ENCODE results near the gene OR5C1. TPM values are rescaled to one million over a fixed set of nuclear protein-coding genes. Genes with fewer than 3 reads are reported as not detected.
"Not testable (repeated sequence)": the region's sequence is repeated elsewhere in the genome, so short reads cannot be mapped to it uniquely, and the experiment has no call there.

Gene OR5C1
- total RNA-seq, 2 donors from 2014 or later, result not detected

DNA sequence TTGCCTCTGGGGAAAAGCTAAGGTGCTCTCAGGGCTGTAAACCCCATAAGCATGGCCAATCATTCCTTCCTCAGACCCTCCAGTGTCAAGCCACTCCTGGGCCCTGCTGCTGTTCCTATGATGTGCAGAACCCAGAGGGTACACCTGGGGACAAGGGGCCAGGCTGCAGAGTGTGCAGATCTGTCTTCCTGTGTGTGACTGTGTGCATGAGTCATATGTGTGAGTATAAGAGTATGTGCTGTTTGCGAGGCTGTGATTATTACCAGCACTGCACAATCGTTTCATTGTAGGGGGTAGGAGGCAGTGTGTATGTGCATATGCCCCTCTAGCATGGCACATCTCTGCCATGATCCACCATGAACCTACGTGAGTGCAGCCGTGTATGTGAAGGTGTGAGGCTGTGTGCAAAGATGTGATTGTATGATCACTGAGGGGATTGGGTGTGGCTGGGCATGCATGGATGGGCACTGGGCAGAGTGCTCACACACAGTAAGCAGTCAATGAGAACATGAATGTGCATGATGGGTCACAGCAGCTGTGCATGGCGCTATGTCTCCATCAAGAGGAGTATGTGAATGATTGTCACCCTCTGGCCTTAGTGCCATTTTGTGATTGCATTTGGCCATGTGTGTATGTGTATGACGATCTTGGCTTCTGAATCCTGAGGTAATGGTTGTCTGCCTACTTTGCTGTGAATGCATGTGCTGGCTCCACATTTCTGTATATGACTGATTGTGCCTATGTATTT, 8.8 kb downstream of the OR5C1 start:
- DNase-seq (no peak), ATAC-seq (replicated peaks in 1 of 2) (peak; percentile 31 to 58)
- no peak overlapping the region for H3K4me3 Mint-ChIP-seq
- no peaks in the 10 kb centered on the region for H3K27me3 Mint-ChIP-seq (ENCODE audit: low read depth)
- peaks cover 0 to 1% of the 10 kb centered on the region in 2 donors for H3K9me3 Mint-ChIP-seq
- no peaks in the 10 kb centered on the region for H3K36me3 Mint-ChIP-seq (ENCODE audit: insufficient read depth in 2 of 2)
- H3K4me1 Mint-ChIP-seq (ENCODE audit: low read depth), result no peaks in the 10 kb centered on the region
- no peak overlapping the region for H3K27ac Mint-ChIP-seq

DNA sequence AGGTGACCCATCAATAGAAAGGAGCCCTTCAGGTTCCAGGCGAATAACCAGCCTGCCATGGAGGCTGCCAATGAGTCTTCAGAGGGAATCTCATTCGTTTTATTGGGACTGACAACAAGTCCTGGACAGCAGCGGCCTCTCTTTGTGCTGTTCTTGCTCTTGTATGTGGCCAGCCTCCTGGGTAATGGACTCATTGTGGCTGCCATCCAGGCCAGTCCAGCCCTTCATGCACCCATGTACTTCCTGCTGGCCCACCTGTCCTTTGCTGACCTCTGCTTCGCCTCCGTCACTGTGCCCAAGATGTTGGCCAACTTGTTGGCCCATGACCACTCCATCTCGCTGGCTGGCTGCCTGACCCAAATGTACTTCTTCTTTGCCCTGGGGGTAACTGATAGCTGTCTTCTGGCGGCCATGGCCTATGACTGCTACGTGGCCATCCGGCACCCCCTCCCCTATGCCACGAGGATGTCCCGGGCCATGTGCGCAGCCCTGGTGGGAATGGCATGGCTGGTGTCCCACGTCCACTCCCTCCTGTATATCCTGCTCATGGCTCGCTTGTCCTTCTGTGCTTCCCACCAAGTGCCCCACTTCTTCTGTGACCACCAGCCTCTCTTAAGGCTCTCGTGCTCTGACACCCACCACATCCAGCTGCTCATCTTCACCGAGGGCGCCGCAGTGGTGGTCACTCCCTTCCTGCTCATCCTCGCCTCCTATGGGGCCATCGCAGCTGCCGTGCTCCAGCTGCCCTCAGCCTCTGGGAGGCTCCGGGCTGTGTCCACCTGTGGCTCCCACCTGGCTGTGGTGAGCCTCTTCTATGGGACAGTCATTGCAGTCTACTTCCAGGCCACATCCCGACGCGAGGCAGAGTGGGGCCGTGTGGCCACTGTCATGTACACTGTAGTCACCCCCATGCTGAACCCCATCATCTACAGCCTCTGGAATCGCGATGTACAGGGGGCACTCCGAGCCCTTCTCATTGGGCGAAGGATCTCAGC, 11.6 kb downstream of the OR5C1 start, which contains the start of gene OR1K1:
TSS of gene OR1K1 (plus strand) at position 58 of the 995 bp plus-strand sequence. CDS start at position 58, 0 bp downstream.
- Mint-ChIP-seq H3K27ac (no peak within 1 kb of the TSS), H3K4me1 (ENCODE audit: low read depth) (no peaks in the 10 kb centered on the region), H3K36me3 (ENCODE audit: insufficient read depth in 2 of 2) (peaks cover 0 to under 1% of the 10 kb centered on the region in 2 donors), H3K27me3 (ENCODE audit: low read depth) (no peaks in the 10 kb centered on the region), H3K9me3 (peaks cover 0 to under 1% of the 10 kb centered on the region in 2 donors), H3K4me3 (no peak within 1 kb of the TSS)
- no peak for DNase-seq
- ATAC-seq (replicated peaks in 1 of 2), result no peak

DNA sequence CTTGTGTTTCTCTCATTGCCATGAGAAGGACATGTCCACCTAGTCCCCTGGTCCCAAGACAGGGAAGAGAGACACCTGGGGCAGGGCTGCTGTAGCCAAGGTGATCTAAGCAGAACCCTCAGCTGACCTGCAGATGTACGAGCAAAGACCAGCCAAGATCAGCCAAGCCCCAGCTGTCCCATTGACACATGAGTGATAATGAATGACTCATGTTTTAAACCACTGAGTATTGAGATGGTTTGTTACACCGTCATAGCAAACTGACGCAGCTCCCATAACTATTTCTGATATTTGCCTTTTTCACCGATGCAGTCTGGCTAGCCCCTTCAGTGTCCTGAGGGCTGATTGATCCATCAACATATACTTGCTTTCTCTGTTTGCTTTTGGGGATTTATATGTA, 17.9 kb downstream of the OR5C1 start:
- peaks cover 8 to 13% of the 10 kb centered on the region in 2 donors for H3K36me3 Mint-ChIP-seq (ENCODE audit: insufficient read depth in 2 of 2)
- ATAC-seq (replicated peaks in 1 of 2) (peak; percentile 22 to 56), DNase-seq (peak; percentile 33 to 46)
- peaks cover 25% of the 10 kb centered on the region for H3K4me1 Mint-ChIP-seq (ENCODE audit: low read depth)
- peaks cover 3 to 11% of the 10 kb centered on the region in 2 donors for H3K9me3 Mint-ChIP-seq
- peak overlapping the region; percentile 31 to 44 for H3K4me3 Mint-ChIP-seq
- H3K27me3 Mint-ChIP-seq (ENCODE audit: low read depth), result no peaks in the 10 kb centered on the region
- H3K27ac Mint-ChIP-seq, result peak overlapping the region; percentile 88

DNA sequence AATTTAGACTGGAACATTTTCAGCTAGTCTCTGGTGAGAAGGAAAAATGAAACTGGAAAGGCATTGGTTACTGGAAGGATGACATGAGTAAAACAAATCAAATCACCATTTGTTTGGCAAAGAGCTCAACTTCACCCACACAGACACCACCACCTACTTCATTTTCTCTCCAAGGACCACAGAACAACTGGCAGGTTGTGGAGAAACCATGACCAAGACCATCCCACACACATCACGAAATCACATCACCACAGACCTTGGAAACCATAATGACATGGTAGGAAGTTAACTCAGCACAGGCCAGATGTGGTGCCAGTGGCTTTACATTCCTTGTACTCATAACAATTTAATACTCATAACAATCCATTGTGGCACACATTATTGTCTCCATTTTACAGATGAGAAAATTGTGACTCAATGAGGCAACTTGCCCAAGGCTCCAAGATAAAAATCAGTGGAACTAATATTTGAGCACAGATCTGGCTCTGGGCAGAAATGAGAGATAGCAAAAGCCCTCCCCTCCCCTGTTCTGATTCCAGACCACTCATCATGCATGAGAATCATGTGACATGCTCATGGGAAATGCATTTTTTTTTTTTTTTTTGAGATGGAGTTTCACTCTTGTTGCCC, 18.7 kb downstream of the OR5C1 start:
- Mint-ChIP-seq H3K4me3 (peak overlapping the region; percentile 31 to 44), H3K27ac (peak overlapping the region; percentile 88), H3K4me1 (ENCODE audit: low read depth) (peaks cover 25% of the 10 kb centered on the region), H3K9me3 (peaks cover 3 to 11% of the 10 kb centered on the region in 2 donors), H3K36me3 (ENCODE audit: insufficient read depth in 2 of 2) (peaks cover 8 to 13% of the 10 kb centered on the region in 2 donors), H3K27me3 (ENCODE audit: low read depth) (no peaks in the 10 kb centered on the region)
- ATAC-seq (replicated peaks in 1 of 2) (peak; percentile 85 to 87), DNase-seq (peak; percentile 80 to 81)

GRCh38 chr9:122808141-122808540, 19.4 kb downstream of the OR5C1 start:
- peak; percentile 31 to 51 for ATAC-seq (replicated peaks in 1 of 2)
- Mint-ChIP-seq H3K4me3 (peak overlapping the region; percentile 5 to 43), H3K36me3 (ENCODE audit: insufficient read depth in 2 of 2) (peaks cover 8 to 13% of the 10 kb centered on the region in 2 donors), H3K27me3 (ENCODE audit: low read depth) (no peaks in the 10 kb centered on the region), H3K27ac (no peak overlapping the region), H3K9me3 (peaks cover 3 to 11% of the 10 kb centered on the region in 2 donors), H3K4me1 (ENCODE audit: low read depth) (peaks cover 25% of the 10 kb centered on the region)
- peak in 1 of 2 donors; percentile 13 for DNase-seq

DNA sequence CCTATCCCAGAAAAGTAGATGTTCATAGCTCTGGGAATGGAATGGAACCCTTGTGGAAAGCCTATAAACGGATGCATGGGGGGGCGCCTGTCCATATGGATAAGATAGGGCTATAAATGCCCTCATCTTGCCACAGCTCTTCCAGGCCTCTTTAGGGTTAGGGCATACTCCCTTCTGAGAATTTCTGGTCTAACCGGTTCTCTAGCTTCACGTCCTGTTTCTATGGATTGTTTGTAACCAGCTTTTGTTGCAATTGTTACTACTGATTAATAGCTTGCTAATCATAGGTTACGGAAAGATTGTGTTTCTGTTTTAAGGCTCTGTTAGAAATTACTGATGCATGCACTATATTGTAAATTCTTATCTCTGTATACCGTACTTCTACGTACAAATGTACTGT, 20.5 kb downstream of the OR5C1 start:
- Mint-ChIP-seq H3K4me1 (ENCODE audit: low read depth) (peaks cover 25% of the 10 kb centered on the region), H3K9me3 (peaks cover 3 to 11% of the 10 kb centered on the region in 2 donors), H3K36me3 (ENCODE audit: insufficient read depth in 2 of 2) (peaks cover 8 to 13% of the 10 kb centered on the region in 2 donors)
- H3K4me3 Mint-ChIP-seq; DNase-seq; H3K27ac Mint-ChIP-seq; ATAC-seq (replicated peaks in 1 of 2); H3K27me3 Mint-ChIP-seq (ENCODE audit: low read depth): not testable (repeated sequence)

GRCh38 chr9:122810306-122810946, 21.7 kb downstream of the OR5C1 start:
- peaks cover 10 to 15% of the 10 kb centered on the region in 2 donors for H3K36me3 Mint-ChIP-seq (ENCODE audit: insufficient read depth in 2 of 2)
- peaks cover 27% of the 10 kb centered on the region for H3K4me1 Mint-ChIP-seq (ENCODE audit: low read depth)
- ATAC-seq (replicated peaks in 1 of 2) (peak; percentile 22 to 32), DNase-seq (peak; percentile 61 to 80)
- H3K27ac Mint-ChIP-seq, result no peak overlapping the region
- no peaks in the 10 kb centered on the region for H3K27me3 Mint-ChIP-seq (ENCODE audit: low read depth)
- H3K4me3 Mint-ChIP-seq, result no peak overlapping the region
- H3K9me3 Mint-ChIP-seq, result peaks cover 3 to 10% of the 10 kb centered on the region in 2 donors

DNA sequence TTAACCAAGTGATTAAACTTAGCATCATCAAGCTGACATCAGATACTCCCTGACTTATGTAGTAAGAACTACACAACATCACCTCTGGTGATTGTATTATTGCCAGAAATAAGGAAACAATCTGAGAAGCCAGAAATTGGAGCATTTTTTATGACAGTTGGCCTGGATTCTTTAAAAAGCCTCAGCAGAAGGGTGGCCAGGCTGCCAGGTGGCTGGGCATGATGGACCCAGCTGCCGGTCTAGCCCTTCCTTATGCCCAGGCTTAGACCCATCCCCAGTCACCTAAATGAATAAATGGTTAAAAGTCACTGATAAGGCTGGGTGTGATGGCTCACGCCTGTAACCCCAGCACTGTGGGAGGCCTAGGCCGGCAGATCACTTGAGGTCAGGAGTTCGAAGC, 24.0 kb downstream of the OR5C1 start:
- no peaks in the 10 kb centered on the region for H3K9me3 Mint-ChIP-seq
- peaks cover 28% of the 10 kb centered on the region for H3K4me1 Mint-ChIP-seq (ENCODE audit: low read depth)
- no peak for DNase-seq
- no peak overlapping the region for H3K27ac Mint-ChIP-seq
- peaks cover 5 to 7% of the 10 kb centered on the region in 2 donors for H3K36me3 Mint-ChIP-seq (ENCODE audit: insufficient read depth in 2 of 2)
- H3K27me3 Mint-ChIP-seq (ENCODE audit: low read depth), result no peaks in the 10 kb centered on the region
- no peak overlapping the region for H3K4me3 Mint-ChIP-seq
- no peak for ATAC-seq (replicated peaks in 1 of 2)

DNA sequence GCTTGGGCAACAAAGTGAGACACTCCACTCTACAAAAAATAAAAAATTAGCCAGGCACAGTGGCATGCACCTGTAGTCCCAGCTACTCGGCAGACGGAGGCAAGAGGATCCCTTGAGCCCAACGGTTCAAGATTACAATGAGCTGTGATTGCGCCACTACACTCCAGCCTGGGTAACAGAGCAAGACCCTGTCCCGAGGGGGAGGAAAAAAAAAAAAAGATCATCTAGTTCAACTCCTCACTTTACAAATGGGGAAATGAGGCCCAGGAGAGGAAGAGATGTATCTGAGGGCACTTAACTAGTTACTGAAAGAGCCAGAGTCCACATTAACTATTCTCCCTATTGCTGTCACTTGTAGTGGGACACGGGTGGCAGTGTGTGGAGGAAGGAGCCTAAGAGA, 25.8 kb downstream of the OR5C1 start:
- Mint-ChIP-seq H3K4me3 (peak overlapping the region in 1 of 2 donors; percentile 10), H3K27ac (no peak overlapping the region), H3K4me1 (ENCODE audit: low read depth) (peaks cover 19% of the 10 kb centered on the region), H3K9me3 (no peaks in the 10 kb centered on the region), H3K36me3 (ENCODE audit: insufficient read depth in 2 of 2) (peaks cover 5 to 7% of the 10 kb centered on the region in 2 donors), H3K27me3 (ENCODE audit: low read depth) (no peaks in the 10 kb centered on the region)
- DNase-seq, result no peak
- ATAC-seq (replicated peaks in 1 of 2), result no peak

DNA sequence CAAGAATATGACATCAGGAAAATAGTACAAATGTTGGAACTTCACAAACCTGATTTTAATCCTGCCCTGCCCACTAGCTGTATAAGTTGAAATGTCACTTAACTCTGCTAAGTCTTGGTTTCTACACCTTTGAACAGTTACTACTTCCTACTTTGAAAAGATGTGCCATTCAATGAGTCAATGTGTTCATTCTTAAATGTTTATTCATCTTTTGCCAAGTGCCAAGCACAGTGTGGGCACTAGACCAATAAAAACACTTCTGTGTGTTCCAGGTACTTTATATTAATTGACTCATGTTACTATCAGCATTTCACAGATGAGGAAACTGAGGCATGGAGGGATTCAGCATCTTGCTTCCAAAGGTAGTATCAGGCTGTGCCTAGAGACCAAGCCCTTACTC, 26.8 kb downstream of the OR5C1 start:
- peaks cover 24% of the 10 kb centered on the region for H3K4me1 Mint-ChIP-seq (ENCODE audit: low read depth)
- ATAC-seq (replicated peaks in 1 of 2), result peak; percentile 30 to 33
- no peak overlapping the region for H3K4me3 Mint-ChIP-seq
- no peaks in the 10 kb centered on the region for H3K9me3 Mint-ChIP-seq
- no peaks in the 10 kb centered on the region for H3K27me3 Mint-ChIP-seq (ENCODE audit: low read depth)
- H3K27ac Mint-ChIP-seq, result peak overlapping the region; percentile 76
- DNase-seq, result no peak
- H3K36me3 Mint-ChIP-seq (ENCODE audit: insufficient read depth in 2 of 2), result peaks cover 7 to 10% of the 10 kb centered on the region in 2 donors

GRCh38 chr9:122816163-122816867, 27.6 kb downstream of the OR5C1 start:
- H3K9me3 Mint-ChIP-seq, result no peaks in the 10 kb centered on the region
- ATAC-seq (replicated peaks in 1 of 2), result peak; percentile 76 to 84
- H3K4me3 Mint-ChIP-seq, result peak overlapping the region; percentile 73 to 88
- H3K4me1 Mint-ChIP-seq (ENCODE audit: low read depth), result peaks cover 26% of the 10 kb centered on the region
- peaks cover 7 to 10% of the 10 kb centered on the region in 2 donors for H3K36me3 Mint-ChIP-seq (ENCODE audit: insufficient read depth in 2 of 2)
- DNase-seq, result peak; percentile 38 to 44
- H3K27me3 Mint-ChIP-seq (ENCODE audit: low read depth), result no peaks in the 10 kb centered on the region
- peak overlapping the region; percentile 85 for H3K27ac Mint-ChIP-seq

GRCh38 chr9:122819326-122819725, 30.6 kb downstream of the OR5C1 start:
- peaks cover 29% of the 10 kb centered on the region for H3K4me1 Mint-ChIP-seq (ENCODE audit: low read depth)
- DNase-seq, result no peak
- ATAC-seq (replicated peaks in 1 of 2), result no peak
- peaks cover 8 to 10% of the 10 kb centered on the region in 2 donors for H3K36me3 Mint-ChIP-seq (ENCODE audit: insufficient read depth in 2 of 2)
- no peaks in the 10 kb centered on the region for H3K9me3 Mint-ChIP-seq
- H3K27me3 Mint-ChIP-seq (ENCODE audit: low read depth), result no peaks in the 10 kb centered on the region
- H3K4me3 Mint-ChIP-seq, result no peak overlapping the region
- peak overlapping the region; percentile 59 for H3K27ac Mint-ChIP-seq
